CD4-positive, alpha-beta T cell treated with Interleukin-2 at 100 ng/mL for 4 hours (primary cell): Measurements from ENCODE around the gene PPARG.
"Not testable (repeated sequence)": the region's sequence is repeated elsewhere in the genome, so short reads cannot be mapped to it uniquely, and the experiment has no call there.

Experiments
- DNase-seq: peaks from one replicate; pipeline ENCODE4 v3.0.0-alpha.2; 2020; ENCODE audit warnings: low spot score

PPARG gene

GRCh38 chr3:12279591-12280326 is 9.1 kb upstream of the PPARG start:
- no peak for DNase-seq

DNA sequence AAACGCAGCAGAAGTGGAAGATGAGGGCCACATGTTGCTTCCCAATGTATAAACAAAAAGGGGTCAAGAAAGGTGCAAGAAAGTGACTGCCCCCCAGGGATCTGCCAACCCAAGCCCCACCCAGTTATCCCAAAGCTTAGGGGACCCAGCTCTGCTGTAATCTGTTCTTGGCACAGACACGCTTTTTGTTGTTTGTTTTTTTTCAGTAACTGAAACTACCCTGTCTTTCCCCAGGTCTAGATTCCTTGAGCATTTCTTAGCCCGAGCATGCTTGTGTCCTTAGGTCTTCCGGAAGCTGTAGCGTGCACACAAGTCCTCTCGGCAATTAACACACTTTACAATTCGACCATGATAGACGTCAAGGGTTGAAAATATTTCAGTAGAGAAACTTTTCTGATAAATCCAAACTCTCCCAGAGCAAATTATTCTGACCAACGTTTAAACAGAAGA is 8.5 kb upstream of the PPARG start:
- DNase-seq = no peak

DNA sequence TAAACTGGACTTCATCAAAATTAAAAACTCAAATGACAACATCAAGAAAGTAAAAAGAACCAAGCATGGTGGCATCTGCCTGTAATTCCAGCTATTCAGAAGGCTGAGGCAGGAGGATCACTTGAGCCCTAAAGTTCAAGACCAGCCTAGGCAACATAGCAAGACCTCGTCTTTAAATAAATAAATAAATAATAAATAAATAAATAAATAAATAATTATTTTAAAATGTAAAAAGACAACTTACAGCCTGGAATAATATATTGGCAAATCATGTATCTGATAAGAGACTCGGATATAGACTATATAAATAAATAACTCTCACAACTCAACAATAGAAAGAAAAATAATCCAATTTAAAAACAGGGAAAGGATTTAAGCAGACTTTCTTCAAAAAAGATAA is 4.3 kb upstream of the PPARG start:
- DNase-seq = no peak

- no peak for DNase-seq
These were observed 3.8 kb upstream of the PPARG start for GRCh38 chr3:12285003-12285555.

DNA sequence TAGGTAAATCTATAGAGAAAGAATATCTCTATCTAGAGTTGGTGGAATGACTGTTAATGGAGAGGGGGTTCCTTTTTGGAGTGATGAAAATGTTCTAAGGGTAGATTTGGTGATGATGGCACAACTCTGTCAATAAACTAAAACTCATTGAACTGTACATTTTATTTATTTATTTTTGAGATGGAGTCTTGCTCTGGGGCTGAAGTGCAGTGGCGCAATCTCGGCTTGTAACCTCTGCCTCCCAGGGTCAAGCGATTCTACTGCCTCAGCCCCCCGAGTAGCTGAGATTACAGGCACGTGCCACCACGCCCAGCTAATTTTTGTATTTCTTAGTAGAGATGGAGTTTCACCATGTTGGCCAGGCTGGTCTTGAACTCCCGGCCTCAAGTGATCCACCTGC is 3.1 kb upstream of the PPARG start:
- not testable (repeated sequence) for DNase-seq

DNA sequence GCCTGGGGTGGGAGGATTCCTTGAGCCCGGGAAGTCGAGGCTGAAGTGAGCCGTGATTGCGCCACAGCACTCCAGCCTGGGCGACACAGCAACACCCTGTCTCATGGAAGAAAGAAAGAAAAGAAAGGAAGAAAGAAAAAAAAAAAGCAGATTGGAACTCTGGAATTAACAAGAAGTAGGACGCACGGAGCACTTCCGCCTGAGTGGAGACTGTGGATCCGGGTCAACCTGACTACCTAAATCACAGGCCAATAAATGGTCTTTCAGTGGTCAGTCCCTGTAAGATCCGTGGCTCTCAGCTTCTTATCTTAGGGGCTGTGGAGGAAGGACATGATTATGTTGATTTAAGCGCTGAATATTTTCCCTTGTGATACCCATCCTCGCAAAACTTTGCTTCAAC is 2.4 kb upstream of the PPARG start:
- DNase-seq = no peak

- no peak for DNase-seq
These were observed 1.7 kb upstream of the PPARG start for GRCh38 chr3:12286927-12287726.

DNA sequence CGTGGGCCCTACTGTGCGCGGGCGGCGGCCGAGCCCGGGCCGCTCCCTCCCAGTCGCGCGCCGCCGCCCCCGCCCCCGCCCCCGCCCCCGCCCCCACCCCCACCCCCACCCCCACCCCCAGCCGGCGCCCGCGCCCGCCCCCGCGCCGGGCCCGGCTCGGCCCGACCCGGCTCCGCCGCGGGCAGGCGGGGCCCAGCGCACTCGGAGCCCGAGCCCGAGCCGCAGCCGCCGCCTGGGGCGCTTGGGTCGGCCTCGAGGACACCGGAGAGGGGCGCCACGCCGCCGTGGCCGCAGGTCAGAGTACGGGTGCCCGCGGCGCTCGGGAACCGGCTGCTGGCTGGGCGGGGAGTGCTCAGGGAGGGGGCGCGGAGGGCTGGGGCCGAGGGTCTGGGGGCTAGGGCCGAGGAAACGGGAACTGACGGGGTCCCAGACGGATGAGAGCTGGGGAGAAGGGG is 1.1 kb upstream of the PPARG start:
- no peak for DNase-seq

DNA sequence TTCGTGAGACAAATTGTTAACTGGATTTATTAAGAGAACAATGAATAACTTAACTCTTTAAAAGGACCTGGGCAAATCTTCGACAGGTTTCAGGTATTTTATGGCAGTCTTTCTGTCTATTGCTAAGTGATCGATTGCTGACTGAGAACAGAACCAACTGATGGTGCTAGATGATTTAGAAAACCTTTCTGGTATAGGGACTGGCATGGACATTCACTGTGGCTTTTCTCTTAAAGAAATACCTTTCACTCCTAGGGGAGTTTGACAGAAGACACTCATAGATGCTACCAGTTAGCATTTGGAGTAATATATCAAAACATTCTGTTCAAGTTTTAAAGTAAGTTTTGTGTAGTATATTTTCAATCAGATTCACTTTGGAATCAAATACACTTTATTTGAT is 654 bp downstream of the PPARG start:
- no peak for DNase-seq

DNA sequence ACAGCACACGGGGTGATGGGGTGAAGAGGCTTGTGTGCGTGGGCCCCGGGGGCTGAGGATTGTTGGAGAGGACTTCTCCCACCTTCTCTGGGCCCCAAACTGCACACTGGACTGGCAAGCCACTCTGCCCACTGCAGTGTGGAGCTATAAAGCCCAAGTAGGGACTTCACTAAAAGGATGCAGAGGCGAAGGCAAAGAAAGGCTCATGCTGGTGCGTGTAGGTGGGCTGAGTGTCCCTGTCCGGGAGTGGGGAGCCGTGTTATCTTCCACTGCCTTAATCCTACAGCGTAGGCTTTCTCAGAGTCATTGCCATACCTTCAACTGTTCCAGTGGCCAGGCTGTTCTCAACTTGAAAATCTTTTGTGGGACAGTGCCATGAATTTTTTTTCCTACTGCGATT is 3.9 kb downstream of the PPARG start:
- DNase-seq = no peak

GRCh38 chr3:12294885-12295580 is 6.2 kb downstream of the PPARG start:
- no peak for DNase-seq

DNA sequence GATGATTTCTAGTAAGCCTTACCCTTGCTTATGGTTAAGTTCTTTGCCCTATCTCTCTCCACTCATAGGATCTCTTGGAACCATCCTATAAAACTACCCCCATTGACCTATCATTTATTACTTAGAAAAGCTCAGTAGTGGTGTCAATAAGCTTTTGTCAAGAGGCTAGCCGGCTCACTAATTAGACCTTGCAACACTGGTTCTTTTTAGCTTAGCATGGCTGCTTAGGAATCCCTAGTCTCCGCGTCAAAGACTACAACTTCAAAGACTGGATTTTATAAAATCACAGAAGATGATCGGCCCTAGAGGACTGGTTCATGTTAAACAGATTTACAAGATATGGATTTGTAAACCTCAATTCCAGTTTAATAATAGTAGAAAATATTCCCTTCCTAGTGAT is 7.6 kb downstream of the PPARG start:
- DNase-seq = no peak

GRCh38 chr3:12299026-12299425 is 10.2 kb downstream of the PPARG start:
- DNase-seq = no peak

GRCh38 chr3:12300137-12300536 is 11.3 kb downstream of the PPARG start:
- DNase-seq = no peak

GRCh38 chr3:12301031-12301430 is 12.2 kb downstream of the PPARG start:
- no peak for DNase-seq

DNA sequence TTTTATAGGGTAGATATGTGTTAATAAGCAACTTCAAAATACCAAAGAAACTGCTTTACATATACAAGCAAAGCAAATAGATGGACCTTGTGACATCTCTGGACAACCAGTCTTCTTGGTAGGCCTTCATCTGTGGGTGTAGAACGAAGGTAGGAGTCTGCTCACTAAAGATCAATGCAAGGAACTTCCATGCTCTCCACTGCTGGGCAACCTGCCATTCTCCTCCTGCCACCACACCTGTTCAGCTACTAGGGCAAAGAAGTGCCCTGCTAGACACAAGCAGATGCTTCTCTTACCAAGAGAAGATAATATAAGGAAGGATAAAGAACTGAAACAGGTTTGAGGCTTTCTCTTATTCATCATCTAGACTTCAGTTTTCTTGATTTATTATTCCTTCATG is 12.6 kb downstream of the PPARG start:
- no peak for DNase-seq

DNA sequence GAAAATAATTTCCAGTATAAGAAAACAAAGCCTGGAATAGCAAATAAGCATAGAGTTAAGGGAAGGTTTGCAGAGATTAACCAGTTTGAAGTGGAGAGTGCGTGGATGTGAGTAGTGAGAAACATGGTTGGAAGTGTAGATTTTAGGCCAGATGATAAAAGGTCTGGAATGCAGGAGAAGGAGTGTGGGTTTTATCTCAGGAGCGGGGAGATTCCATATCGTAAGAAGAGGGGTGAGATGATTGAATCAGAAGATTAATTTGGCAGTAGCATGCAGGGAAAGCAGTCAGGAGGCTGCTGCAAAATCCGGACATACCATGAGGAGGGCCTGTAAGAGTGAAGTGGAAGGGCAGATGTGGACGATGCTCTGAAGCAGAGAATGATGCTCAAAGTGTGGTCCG is 13.7 kb downstream of the PPARG start:
- DNase-seq = no peak

DNA sequence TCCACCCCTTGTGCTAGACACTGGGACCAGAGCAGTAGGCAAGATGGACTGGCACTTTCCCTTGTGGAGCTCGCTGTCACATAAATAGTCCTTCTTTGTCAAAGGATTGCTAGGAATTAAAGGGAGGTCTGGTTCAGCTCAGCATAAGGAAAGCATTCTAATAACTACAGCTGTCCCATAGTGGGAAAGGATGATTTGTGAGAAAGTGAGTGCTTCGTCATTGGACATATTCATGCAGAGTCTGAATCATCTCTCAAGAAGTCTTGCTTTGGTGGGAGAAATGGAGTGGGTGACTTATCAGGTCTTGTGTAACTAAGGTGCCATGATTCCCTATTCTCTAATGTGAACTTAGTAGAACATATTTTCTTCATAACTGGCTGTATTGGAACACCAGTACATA is 14.7 kb downstream of the PPARG start:
- DNase-seq = no peak

DNA sequence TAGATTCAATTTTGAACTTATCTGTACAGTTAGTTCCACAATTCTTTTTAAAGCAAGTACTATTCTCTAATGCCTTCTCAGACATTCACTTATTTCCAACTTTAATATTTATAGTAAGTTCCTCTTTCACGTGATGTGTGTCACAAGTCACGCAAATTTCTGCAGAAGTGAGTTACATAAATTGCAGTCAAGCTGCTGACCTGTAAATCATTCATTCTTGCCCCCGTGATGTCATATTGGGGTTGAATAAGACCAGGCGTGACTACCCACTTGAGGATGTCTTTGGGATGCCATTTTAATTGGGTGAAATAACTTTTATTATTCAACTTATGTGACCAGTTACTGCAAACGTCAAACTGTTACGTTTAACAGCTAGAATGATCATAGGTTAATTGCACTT is 15.1 kb downstream of the PPARG start:
- DNase-seq = no peak

- no peak for DNase-seq
These were observed 18.3 kb downstream of the PPARG start for GRCh38 chr3:12307136-12307535.

DNA sequence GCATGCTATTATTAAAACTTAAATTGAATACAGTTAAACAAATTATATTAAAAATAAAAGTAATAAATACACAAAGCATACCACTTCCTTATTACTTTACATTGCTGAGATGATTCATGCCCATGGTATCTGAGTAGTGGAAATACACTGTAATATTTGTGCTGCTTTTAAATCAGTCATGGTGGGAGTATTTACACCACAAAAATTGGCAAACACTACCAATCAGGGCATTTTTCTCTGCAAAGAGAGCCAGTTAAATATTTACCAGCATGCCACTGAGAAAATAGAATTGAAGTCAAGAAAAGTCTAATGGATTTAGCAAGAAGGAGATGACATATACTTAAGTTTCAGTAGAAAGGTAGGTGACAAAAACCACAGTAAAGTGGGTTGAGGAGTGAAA is 19.6 kb downstream of the PPARG start:
- no peak for DNase-seq

DNA sequence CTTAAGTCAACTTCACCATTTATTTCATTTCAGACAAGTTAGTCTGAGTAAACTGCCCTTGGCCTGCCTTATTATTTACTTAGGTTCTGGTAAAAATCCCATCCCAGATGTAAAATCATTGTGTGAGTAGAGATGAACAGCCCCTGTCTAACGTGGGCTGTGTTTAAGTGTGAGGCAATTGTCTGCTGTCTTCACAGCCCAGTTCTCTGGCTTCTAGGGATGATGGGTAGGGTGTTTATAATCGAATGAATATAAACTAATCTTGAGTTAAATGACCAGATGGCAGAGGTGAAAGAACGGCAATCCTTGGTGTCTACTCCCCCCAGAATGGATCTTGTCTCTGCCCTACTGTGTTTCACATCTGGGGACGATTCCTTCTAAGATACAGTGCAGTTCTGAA is 20.8 kb downstream of the PPARG start:
- DNase-seq = no peak

DNA sequence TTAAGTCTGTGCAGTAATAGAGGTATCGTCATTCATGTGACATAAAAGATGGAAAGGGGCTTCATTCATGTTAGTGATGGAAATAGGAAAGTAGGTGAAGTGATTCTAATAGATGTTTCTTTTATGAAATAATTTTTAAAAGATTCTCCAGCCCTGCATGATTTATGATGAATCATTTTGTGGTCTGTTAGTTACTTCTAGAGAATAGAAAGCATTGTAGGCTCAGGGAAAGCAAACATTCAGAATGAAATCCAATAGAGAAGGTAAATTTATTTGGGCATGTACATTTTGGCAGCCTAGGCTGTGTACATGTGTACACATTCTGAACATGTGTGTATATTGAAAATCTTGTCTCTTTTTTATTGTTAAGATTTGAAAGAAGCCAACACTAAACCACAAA is 23.1 kb downstream of the PPARG start:
- DNase-seq = no peak
